GM18526 (cell line): ENCODE measurements around the gene ADCY5.

Experiments
- POLR2A ChIP-seq: IDR thresholded peaks from 3 replicates; pipeline ENCODE4 v1.6.1; 2011; ENCODE audit not compliant: insufficient read length; ENCODE audit errors: extremely low read depth

ADCY5 gene

GRCh38 chr3:123423031-123423430 is 25.9 kb downstream of the ADCY5 start:
- no peak for TF ChIP-seq POLR2A

- TF ChIP-seq POLR2A: no peak
Measured at GRCh38 chr3:123422457-123422856, 26.4 kb downstream of the ADCY5 start.

GRCh38 chr3:123421353-123422174 is 27.3 kb downstream of the ADCY5 start:
- no peak for TF ChIP-seq POLR2A

- TF ChIP-seq POLR2A: no peak
Measured at GRCh38 chr3:123420416-123420968, 28.4 kb downstream of the ADCY5 start.

GRCh38 chr3:123419850-123420297 is 29.0 kb downstream of the ADCY5 start:
- TF ChIP-seq POLR2A: no peak

- TF ChIP-seq POLR2A: no peak
Measured at GRCh38 chr3:123419181-123419849, 29.6 kb downstream of the ADCY5 start.

GRCh38 chr3:123416647-123417046 is 32.2 kb downstream of the ADCY5 start:
- TF ChIP-seq POLR2A: no peak

GRCh38 chr3:123416173-123416572 is 32.7 kb downstream of the ADCY5 start:
- no peak for TF ChIP-seq POLR2A

GRCh38 chr3:123414973-123415775 is 33.7 kb downstream of the ADCY5 start:
- TF ChIP-seq POLR2A: no peak

GRCh38 chr3:123412811-123413604 is 35.9 kb downstream of the ADCY5 start:
- no peak for TF ChIP-seq POLR2A

GRCh38 chr3:123412076-123412475 is 36.8 kb downstream of the ADCY5 start:
- no peak for TF ChIP-seq POLR2A

- TF ChIP-seq POLR2A: no peak
Measured at GRCh38 chr3:123411340-123412040, 37.4 kb downstream of the ADCY5 start.

GRCh38 chr3:123410149-123410515 is 38.8 kb downstream of the ADCY5 start:
- TF ChIP-seq POLR2A: no peak
